GM21723 (cell line): ENCODE data around the gene FMR1NB.

Experiments used
- ATAC-seq: cut with Tn5 transposase; IDR thresholded peaks from one replicate; pipeline ENCODE4 v1.9.1; 2021; ENCODE audit warnings: mild to moderate bottlenecking, moderate library complexity; ENCODE audit not compliant: unreplicated experiment

The FMR1NB gene

DNA sequence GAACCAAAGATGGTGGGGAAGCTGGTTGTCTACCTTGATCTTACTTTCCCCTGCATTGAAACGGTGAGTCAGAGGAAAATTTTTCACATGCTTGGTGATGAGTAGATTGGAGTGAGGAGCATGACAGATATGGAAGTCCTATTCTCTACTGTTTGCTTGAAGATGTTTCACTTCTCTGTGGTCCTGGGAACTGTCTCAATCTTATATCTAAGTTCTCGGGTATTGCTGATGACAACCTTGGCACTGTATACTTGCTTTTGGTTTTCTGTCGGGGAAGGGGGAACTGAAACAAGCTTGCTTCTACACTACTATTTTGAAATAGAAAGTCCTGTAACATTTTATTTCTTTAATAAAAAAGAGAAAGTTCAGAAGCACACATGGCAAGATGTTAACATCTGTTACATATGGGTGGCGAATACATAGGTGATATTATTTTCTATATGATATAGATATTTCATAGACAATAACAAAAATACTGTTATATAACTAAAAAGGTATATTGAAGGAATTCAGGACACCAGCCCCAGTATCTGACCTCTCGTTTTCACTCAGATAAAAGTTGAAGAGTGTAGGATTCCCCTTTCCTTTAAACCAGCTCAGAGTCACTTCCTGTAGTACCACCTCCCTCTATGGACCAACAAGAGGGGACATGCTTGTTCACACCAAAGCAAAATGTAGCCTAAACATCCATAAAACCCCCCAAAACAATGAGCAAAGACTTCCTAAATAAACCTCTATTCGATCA lies 88.8 kb downstream of the FMR1NB start:
- ATAC-seq = peak; percentile 97

DNA sequence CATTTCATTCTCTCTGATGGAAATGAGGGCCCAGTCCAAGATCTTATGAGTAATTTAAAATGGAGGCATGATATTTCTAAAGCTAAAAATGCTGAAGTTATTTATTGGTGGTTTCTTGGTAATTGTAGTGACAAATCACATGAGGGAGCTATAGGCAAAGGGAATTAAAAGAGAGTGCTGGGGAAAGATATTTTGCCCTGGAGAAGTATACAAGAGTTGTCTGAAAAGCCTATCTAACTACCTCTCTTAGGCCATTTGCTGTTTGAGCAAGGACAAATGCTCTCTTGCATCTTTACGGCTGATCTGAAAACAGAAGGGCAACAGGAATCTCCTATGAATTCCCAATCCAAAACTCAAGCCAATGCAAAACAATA lies 89.4 kb downstream of the FMR1NB start:
- no peak for ATAC-seq
